GM19452 (cell line): ENCODE measurements around the gene HACD4.

ENCODE experiments used
- ATAC-seq: cut with Tn5 transposase; IDR thresholded peaks from one replicate; pipeline ENCODE4 v1.9.1; 2021; ENCODE audit not compliant: unreplicated experiment

The HACD4 gene, protein sequence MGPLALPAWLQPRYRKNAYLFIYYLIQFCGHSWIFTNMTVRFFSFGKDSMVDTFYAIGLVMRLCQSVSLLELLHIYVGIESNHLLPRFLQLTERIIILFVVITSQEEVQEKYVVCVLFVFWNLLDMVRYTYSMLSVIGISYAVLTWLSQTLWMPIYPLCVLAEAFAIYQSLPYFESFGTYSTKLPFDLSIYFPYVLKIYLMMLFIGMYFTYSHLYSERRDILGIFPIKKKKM

DNA sequence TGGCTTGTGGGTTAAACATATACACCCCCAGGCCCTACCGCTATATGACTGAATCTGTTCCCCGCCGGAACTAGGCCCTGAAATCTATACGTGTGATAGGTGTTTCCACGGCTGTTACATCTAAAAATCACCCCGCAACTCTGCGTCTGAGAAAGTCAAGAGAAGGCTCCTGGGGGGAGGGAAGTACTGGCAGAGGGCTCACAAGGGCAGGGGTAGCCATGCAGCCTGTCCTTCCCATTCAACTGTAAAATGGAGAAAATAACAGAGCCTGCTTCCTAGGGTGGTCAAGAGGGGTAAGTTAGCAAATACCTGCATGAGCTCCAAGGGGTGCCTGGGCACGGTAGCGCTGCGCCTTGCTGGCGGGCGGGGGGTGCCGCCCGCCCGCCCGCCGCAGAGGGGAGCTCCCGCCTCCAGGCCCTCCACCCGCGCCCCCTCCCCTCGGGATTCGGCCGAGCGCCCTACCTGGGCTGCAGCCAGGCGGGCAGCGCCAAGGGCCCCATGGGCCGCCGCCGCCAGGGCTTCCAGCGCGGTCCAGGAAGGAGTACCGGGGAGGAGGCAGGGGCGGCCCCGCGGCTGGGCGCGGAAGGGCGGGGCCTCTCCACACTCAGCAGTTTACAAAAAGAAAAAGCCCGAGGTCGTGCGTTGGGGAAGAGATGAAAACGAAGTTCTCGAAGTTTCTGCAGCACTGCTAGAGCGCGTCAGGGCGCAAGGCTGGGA lies at the start of gene HACD4:
Gene HACD4 (minus strand): TSS at position 550 of the 717 bp plus-strand sequence. CDS start 50 bp downstream, at position 500.
- ATAC-seq, result peak; percentile 71

DNA sequence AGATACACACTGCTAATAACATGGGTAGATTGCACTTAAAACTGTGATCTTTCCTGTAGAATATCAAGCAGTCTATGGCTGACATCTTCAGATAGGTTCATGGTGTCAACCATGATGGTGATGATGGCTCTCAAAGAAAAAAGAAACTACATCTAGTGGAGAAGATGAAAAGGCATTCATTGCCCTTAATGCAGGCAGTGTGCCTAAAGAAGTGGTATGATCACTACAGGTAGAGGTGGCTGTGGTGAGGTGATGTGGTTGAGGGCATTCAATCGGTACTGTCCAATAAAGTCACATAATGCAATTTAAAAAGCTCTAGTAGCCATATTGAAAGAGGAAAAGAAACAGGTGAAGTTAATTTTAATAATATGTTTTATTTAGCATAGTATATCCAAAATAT lies 49.4 kb upstream of the HACD4 start:
- ATAC-seq, result no peak

DNA sequence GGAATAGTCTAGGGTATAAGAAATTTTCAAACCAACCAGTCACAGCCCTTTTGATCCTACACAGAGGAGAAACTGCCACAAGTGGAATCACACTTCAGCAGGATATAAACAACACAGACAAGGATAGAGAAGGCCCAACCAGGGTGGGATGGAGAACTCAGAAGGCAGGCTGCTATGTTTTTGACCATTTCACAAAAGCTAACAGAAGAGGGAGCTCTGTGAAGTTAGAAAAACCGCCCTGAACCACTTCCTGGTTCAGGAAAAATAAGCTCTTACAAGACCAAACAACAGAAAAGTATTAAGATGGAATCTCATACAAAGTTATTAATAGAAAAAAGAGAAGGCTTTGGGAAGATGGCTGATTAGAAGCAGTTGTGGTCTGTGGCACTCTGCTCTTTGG lies 47.3 kb upstream of the HACD4 start:
- no peak for ATAC-seq

DNA sequence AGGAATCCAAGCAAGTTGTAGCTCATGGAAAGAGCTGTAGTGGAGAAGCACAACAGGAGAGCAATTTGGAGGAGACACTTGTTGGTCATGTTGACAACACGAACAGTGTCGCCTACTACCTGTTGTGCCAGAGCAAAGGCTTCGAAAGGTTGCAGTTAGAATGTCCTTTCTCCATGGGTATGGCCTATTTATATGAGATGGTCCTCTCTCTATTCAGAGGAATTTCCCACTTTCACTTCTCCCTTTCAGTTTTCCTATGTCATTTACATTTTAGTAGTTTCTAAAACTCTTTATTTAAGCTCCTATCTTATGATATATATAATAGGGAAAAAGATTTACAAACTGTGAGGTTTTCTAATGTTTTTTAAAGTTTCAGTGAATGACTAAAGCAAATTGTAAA lies 46.3 kb upstream of the HACD4 start, which contains the start of gene IFNB1:
Gene IFNB1 (minus strand): TSS at position 162 of the 400 bp plus-strand sequence. CDS start 73 bp downstream, at position 89.
- ATAC-seq, result no peak

DNA sequence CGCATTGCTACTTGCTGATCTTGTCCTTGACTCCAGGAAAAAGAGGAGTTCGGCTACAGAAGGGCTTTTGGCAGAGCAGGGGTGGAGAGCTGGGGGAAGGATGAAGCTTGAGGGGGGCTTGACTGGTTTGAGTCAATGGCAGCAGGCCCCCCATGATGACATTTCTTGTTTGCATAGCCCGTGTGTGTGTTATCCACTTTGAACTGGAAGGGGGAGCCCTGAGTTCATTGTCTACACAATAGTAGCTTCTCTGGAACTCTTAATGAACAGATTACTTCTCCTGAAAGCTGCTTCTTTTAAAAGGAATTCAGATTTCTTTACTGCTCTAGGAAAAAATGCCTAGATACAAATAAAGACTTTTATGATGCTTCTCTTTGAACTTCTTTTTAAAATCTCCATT lies 44.0 kb upstream of the HACD4 start:
- ATAC-seq, result no peak

DNA sequence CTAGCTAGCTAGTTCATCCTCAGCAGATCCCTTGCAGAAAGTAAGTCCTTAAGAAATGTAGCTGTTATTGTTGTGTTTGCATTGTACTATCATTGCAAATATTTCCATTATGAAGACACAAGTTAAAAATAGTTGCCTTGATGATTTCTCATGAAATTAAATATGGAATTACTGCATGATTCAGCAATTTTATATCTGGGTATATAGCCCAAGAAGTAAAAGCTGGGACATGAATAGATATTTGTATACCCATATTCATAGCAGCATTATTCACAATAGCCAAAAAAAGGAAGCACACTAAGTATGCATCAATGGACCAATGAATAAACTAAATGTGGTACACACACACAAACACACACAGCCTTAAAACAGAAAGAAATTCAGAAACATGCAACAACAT lies 39.5 kb upstream of the HACD4 start:
- no peak for ATAC-seq

DNA sequence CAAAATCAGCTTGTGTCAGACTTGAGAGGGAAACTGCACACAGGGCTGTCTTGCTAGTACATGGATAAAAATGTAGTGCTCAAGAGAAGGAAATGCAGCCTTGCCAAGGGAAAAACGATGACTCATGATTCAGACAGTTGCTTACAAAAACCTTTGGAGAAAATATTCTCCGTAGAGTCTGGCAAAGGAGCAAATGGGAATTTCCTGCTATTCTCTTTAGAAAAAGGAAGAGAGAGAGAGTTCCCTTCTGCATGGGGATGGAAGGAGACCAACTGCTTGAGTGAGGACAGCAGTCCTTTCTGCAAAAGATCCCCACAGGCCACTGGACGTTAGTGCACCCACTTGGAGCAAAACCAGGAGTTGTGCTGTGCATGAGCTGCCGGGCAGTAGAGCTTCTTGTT lies 38.7 kb upstream of the HACD4 start:
- no peak for ATAC-seq

DNA sequence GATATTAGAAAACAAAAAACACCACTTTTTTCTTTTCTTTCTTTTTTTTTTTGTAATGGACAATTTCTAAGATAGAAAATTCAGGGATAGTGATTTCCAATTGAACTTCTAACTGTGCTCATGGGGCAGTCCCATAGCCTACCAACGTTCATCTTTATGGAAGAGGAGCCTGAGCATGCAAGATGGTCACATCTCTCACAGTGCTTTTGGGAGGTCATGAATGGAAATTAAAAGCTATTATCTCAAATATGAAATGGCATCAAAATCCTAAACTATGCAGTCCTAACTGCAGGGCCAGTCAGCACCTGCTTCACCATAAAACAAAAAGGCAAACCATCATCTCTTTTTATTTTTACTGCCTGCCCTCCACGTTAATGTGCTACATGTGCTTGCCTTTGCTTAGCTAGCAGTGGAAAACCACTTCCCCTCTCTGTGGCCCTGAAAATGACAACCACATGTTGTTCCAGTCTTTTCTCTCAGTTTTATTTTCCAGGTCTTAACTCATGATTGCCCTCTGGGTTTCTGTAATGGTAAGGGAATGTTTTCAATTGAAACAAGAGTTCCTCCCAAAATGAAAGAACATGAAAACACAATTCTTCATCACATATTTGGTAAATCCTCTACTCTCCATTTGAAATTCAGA lies 29.6 kb upstream of the HACD4 start:
- peak; percentile 61 for ATAC-seq

DNA sequence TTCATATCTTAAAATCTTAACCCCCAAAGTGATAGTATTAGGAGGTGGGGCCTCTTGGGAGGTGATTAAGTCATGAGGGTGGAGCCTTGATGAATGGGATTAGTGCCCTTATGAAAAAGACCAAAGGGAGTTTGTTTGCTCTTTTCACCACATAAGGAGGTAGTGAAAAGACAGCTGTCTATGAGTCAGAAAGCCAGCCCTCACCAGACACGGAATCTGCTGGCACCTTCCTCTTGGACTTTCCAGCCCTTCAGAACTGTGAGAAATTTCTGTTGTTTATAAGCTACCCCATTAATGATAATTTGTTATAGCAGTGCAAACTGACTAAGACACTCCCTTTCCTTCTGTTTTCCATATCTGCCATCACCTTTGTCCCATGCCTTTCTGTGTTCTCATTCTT lies 25.5 kb upstream of the HACD4 start:
- no peak for ATAC-seq

DNA sequence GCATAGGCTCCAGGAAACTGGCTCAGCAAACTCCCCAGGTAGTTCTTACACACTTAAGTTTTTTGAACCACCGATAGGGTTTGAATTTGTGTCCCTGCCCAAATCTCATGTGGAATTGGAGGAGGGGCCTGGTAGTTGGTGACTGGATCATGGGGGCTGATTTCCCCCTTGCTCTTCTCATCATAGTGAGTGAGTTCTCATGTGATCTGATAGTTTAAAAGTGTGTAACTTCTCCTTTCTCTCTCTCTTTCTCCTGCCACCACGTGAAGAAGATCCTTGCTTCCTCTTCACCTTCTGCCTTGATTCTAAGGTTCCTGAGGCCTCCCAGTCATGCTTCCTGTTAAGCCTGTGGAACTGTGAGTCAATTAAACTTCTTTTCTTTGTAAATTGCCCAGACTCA lies 22.4 kb upstream of the HACD4 start:
- ATAC-seq, result no peak

DNA sequence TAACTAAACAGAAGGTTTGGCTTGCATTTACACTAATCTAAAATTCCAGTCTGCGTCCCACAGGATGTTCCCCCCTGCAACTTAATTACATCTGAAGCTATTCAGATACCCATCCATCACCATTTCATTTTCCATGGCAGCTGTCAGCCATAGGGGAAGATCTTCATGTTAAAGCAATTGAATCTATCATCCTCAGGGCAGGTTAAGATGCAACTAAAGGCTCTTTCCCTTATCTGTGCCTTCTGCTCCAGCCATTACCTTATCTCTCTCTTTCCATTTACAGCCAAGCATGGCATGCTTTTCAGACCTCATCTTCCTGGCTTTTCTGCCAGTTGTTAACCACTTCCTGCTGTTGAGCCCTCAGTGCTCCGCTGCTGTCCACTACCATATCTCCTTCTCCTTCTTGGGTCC lies 15.8 kb upstream of the HACD4 start:
- ATAC-seq, result no peak

DNA sequence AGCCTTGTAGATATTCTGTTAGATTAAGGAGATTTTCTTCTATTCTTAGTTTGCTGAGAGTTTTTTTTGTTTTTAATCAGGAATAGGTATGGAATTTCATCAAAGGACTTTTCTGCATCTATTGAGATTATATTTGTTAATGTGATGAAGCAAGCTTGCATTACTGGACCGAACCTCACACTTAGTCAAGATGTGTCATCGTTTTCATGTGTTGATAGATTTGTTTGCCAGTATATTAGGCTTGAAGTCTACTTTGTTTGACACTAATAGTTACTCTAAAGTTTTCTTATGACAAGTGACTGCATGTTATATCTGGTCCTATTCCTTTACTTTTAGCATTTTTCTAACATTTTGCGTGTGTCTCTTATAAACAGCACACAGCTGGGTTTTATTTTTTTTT lies 12.4 kb upstream of the HACD4 start:
- no peak for ATAC-seq

DNA sequence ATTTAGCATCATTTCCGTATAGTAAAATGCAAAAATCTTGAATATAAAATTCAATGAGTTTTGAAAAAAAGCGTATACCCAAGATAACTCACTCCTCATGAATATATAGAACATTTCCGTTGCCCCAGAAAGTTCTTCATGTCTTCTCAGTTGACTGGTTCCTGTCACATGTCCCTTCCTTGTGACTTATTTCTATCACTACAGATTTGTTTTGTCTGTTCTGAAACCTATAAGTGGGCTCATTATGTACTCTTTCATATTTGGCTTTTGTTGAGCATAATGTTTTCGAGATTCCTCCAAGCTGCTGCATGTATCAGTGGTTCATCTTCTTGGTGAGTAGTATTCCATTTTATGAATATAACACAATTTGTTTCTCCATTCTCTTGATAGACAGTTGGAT lies 11.0 kb upstream of the HACD4 start:
- ATAC-seq, result no peak

DNA sequence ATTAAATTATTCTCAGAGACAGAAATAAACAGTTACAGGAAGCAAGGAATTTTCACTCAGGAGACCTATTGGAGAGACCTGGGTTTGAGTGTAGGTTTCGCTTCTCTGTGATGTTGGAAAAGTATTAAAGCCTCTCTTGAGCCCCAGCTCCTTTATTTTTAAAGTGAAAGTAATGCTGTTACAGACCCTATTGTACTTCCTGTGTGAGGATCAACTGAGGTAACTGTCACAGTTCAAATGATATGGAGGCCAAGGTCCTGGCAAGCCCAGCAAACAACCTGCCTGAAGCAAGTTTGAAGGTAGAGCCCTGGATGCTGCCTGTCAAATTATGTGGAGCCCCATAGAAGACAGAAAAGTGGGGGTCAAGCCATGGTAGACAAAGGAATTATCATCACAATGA lies 7.9 kb upstream of the HACD4 start:
- no peak for ATAC-seq

DNA sequence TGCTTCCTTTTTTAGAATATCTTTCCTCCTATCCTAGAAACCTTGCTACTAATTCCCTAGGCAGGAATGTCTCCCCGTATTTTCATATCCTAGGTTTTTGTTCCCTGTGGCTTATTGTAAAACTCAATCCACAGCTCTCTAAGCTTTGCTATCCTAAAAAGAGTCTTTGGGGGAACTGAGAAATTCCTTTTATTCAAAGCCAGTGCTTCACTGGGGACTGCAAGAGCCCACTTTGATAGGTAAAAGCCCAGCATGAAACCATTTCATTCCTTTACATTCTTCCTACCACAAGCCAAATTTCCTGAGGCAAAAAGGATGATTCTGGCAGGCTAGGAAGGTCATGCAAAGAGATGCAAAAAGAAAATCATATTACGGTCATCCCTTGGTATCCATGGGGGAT lies 5.8 kb upstream of the HACD4 start:
- ATAC-seq, result no peak

DNA sequence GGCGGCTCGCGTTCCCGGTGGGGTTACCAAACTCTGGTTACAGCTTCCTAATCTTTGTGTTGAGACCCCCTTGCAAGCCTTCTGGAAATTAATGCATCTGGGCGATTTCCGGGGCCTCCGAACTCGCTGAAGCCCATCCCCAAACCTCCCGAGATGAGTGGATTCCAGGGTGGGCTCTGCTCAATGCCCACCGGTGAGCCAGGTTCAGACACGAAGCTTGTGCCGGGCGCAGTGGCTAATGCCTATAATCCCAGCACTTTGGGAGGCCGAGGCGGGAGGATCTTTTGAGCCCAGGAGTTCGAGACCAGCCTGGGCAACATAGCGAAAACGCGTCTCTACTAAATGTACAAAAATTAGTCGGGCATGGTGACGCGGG lies 356 bp upstream of the HACD4 start:
- ATAC-seq, result no peak

DNA sequence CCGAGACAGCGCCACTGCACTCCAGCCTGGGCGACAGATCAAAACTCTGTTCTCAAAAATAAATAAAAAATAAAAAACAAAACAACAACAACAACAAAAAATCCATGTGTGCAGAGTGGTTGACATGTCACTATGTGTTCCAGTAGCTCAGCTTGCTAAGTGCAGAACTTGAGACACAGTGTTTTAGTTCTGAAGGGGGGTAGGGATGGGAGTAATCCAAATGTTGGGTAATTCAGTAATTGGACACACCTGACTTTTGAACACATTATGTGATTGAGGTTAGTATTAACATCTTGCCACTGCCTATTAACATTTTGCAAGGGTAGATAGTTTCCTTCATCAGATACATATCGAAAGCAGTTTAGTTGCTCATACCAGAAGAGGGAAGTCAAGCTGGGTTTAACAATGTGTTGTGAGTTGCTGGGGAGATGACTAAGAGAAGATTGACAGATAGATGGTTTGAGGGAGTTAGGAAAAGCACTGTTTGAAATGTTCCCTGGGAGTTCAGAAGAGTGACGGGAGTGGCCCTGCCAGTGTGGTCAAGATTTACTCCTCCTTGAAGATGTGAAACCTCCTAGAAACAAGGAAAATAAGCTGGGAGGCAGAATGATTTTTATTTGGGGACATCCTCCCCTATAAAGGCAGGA lies 928 bp downstream of the HACD4 start:
- peak; percentile 76 for ATAC-seq

DNA sequence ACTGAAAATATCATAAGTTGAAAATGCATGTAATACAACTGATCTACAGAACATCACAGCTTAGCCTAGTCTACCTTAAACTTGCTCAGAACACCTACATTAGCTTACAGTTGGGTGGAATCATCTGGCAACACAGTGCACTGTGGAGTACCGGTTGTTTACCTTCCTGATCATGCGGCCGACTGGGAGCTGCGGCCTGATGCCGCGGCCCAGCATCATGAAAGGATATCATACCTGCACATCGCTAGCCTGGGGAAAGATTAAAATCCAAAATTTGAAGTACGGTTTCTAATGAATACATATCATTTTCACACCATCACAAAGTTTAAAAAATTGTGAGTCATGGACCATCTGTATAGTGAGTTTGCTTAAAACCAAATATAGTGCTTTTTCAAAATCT lies 1.8 kb downstream of the HACD4 start:
- ATAC-seq, result no peak

DNA sequence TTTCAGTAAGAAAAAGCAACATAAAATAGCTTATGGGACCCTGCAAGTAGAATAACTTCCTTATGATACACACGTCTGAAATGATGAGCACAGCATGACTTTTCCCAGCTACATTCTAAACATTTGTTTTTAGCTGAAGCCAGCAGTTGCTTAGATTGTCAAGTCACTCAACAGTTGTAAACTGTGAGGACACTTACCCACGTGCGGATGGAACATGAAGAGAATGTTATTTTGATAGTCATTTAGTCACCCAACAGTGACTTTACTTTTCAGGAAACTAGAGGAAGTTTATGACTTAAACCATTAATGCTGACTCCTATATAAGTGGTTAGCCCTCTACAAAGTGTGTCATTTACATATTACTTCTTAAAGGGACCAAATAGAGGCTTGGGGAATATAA lies 3.0 kb downstream of the HACD4 start:
- ATAC-seq, result no peak

DNA sequence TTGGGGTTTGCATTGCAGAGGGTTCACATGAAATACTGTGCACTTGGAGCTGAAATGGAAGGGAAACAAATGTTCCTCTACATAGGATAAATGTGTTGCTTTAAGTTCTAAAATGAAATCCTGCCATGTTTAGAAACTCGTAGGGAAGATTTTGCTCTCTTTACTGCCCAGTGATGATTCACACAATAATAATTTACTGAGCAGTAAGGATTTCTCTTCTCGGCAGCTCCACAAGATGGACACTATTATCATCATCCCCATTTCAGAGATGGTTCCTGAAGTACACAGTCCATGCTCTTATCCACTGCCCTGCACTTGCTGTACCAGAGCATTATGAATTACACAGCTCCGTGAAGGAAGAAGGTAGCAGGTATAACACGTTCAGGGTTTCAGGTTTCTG lies 4.1 kb downstream of the HACD4 start:
- no peak for ATAC-seq

DNA sequence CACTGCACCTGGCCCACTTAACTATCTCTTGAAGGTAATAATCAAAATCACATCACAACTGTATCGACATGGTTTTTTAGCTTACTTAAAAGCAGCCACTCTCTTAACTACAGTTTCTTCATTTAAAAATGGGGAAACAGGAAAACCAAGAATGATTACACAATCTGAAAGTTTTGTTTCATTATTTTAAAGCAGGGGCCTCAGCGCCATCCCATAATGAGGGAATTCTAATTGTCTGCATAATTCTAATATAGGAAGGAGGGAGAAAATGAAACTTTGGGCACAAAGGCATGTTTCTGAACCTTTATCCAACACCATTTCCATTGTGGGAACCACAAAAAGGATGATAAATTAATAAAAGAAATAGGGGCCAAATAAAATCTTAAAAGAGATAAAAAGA lies 7.6 kb downstream of the HACD4 start:
- ATAC-seq, result no peak

DNA sequence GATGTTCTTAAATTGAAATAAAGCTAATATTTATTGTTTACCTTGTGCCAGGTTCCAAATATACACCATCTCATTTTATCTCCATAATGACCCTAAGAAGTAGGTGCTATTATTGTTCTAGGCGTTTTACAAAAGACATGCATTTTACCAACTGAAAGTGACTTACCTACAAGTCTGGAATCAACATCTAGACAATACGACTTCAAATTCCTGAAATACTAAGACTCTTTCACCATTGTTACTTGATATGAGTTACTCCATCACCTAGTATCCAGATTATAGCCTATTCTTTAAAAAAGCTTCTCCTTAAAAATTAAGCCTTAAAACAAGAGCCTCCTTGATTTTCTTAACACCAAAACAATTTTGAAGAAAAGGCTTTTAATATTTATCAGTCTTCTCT lies 13.3 kb downstream of the HACD4 start:
- no peak for ATAC-seq
